Ovary (tissue), 9 donors: ENCODE results near the gene NEK1. TPM values are rescaled to one million over a fixed set of nuclear protein-coding genes. Genes with fewer than 3 reads are reported as not detected.

Source experiments
- DNase-seq, 5 donors: peaks; one replicate each; pipeline ENCODE4 v3.0.0-alpha.2; 2019 to 2020
- H3K27ac ChIP-seq, 2 donors: fragments of 200-600 bp; one replicate each; pipeline versions ENCODE4 v1.5.1 to v1.8.0; 2019 to 2022
- H3K27me3 ChIP-seq: fragments of 200-600 bp; one replicate; pipeline ENCODE4 v1.8.0; 2022
- H3K36me3 ChIP-seq: fragments of 200-600 bp; sonication (generic); one replicate; pipeline ENCODE4 v1.5.1; 2019
- H3K4me1 ChIP-seq: one replicate; pipeline ENCODE4 v1.8.1; 2013; ENCODE audit warnings: mild to moderate bottlenecking, moderate library complexity; ENCODE audit not compliant: insufficient read depth
- H3K4me3 ChIP-seq: fragments of 200-600 bp; sonication (generic); one replicate; pipeline ENCODE4 v1.5.1; 2017
- H3K9me3 ChIP-seq, 2 donors: fragments of 200-600 bp in 1 of 2; sonication (generic) in 1 of 2; one replicate each; pipeline versions ENCODE4 v1.5.1 to v1.8.1; 2013 to 2019; ENCODE audit warnings: mild to moderate bottlenecking in 1 of 2, moderate library complexity in 1 of 2
- CTCF ChIP-seq, 3 donors: fragments of 450-650 bp in 2 of 3; fragments of 200-600 bp in 1 of 3; IDR thresholded peaks; one replicate each; pipeline versions ENCODE4 v1.5.1 to v1.8.0; 2016 to 2022; ENCODE audit warnings: antibody characterized with exemption in 3 of 3, mild to moderate bottlenecking in 1 of 3
- EP300 ChIP-seq: sonication (generic); formaldehyde crosslinking; IDR thresholded peaks from one replicate; pipeline ENCODE4 v1.6.1; 2017; ENCODE audit warnings: antibody characterized with exemption
- POLR2A ChIP-seq: fragments of 450-650 bp; IDR thresholded peaks from one replicate; pipeline ENCODE4 v1.6.1; 2017; ENCODE audit warnings: antibody characterized with exemption, mild to moderate bottlenecking, moderate library complexity
- WGBS, 3 donors: extraction: QIAGEN DNeasy Blood & Tissue Kit in 1 of 3; methylation state at CpG; one replicate each; pipeline versions ENCODE4 v1.1.5 to v1.1.7; 2013 to 2017; 5-methylcytosine and 5-hydroxymethylcytosine counted together
- intact Hi-C, 4 donors: fragments of 100-400 bp; cut with DNase I; formaldehyde crosslinking; loops; one replicate each; pipeline versions ENCODE4 v1.11.0 to v1.15.1; 2022 to 2023
- polyA plus RNA-seq, 2 donors: library from polyadenylated mRNA; stranded (reverse); fragments of 200-250 nt in 1 of 2; fragments of 350-450 nt in 1 of 2; fragmentation: Illumina TruSeq in 1 of 2; extraction: RNeasy Lipid Tissue Mini Kit (QIAGEN cat#74804) in 1 of 2; gene quantifications; one replicate each; pipeline ENCODE4 v1.2.3, GENCODE V29; 2013 to 2014
- total RNA-seq, 7 donors: library from RNA; depleted of rRNA in 2 of 7; stranded (reverse); fragments of >200 nt in 2 of 7; fragmentation: NEBNext Ultra II Directional in 3 of 7; extraction: Animal tissue kit (Norgen Biotek cat#: 25700) in 3 of 7; gene quantifications; one replicate each; pipeline versions ENCODE4 v1.1.0 to v1.2.4, GENCODE V29; 2016 to 2023
- donor health status: DM: no; HTN: no; CAD: no; lungs with moderate emphysema.
- donor health status: DM: no; HTN: no; CAD: no.
- donor health status: Bipolar disorder and iron deficiency.
- donor health status: DM: yes; HTN: yes; CAD: no.
- donor health status: DM: no; HTN: no; CAD: no.
- donor health status: DM: yes; HTN: yes; CAD: no.

The NEK1 gene
- total and polyA plus RNA-seq, 9 donors = 8.7 to 29.5 (median 22.0) TPM

GRCh38 chr4:169659716-169660670 lies 47.6 kb upstream of the NEK1 start:
- H3K9me3 ChIP-seq = no peaks in the 10 kb centered on the region
- WGBS, 3 donors = 1 to 3% (median 3%) methylated on average over 14 of the region's 14 CpGs
- peak; percentile 52 to 84 (median 59) for DNase-seq
- TF ChIP-seq EP300 (no peak), POLR2A (no peak), CTCF (IDR thresholded peaks at IDR 0.05) (no peak)
- H3K27me3 ChIP-seq = no peaks in the 10 kb centered on the region
- peak overlapping the region; percentile 39 for H3K4me3 ChIP-seq
- intact Hi-C loops = loop anchor here in 1 of 4 donors (5.0 kb wide), 1 partner anchor 43 kb away; no protein-coding TSS in a partner anchor
- no peaks in the 10 kb centered on the region for H3K36me3 ChIP-seq
- no peaks in the 10 kb centered on the region for H3K4me1 ChIP-seq
- peak overlapping the region; percentile 33 to 70 for H3K27ac ChIP-seq

GRCh38 chr4:169658975-169659715 lies 46.8 kb upstream of the NEK1 start:
- Histone ChIP-seq H3K4me3 (no peak overlapping the region), H3K27me3 (no peaks in the 10 kb centered on the region), H3K9me3 (no peaks in the 10 kb centered on the region), H3K4me1 (no peaks in the 10 kb centered on the region), H3K27ac (peak overlapping the region in 1 of 2 donors; percentile 70), H3K36me3 (no peaks in the 10 kb centered on the region)
- no peak for DNase-seq
- 46 to 63% (median 62%) methylated on average over 6 of the region's 6 CpGs for WGBS, 3 donors
- intact Hi-C loops = loop anchor here in 1 of 4 donors (5.0 kb wide), 1 partner anchor 42 kb away; no protein-coding TSS in a partner anchor
- TF ChIP-seq EP300 (no peak), CTCF (IDR thresholded peaks at IDR 0.05) (no peak), POLR2A (no peak)

- H3K27me3 ChIP-seq = no peaks in the 10 kb centered on the region
- intact Hi-C loops = loop anchor here in 1 of 4 donors (5.0 kb wide), 1 partner anchor 41 kb away; no protein-coding TSS in a partner anchor
- DNase-seq = no peak
- 90 to 96% (median 93%) methylated on average over 2 of the region's 2 CpGs for WGBS, 3 donors
- TF ChIP-seq POLR2A = no peak
- H3K9me3 ChIP-seq = no peaks in the 10 kb centered on the region
- no peak overlapping the region for H3K27ac ChIP-seq
- no peaks in the 10 kb centered on the region for H3K4me1 ChIP-seq
- H3K36me3 ChIP-seq = no peaks in the 10 kb centered on the region
- no peak overlapping the region for H3K4me3 ChIP-seq
Measured at GRCh38 chr4:169658196-169658595, 45.8 kb upstream of the NEK1 start.

GRCh38 chr4:169657470-169658107 lies 45.2 kb upstream of the NEK1 start:
- H3K27me3 ChIP-seq = no peaks in the 10 kb centered on the region
- H3K9me3 ChIP-seq = no peaks in the 10 kb centered on the region
- no peak overlapping the region for H3K4me3 ChIP-seq
- H3K27ac ChIP-seq = no peak overlapping the region
- no peaks in the 10 kb centered on the region for H3K36me3 ChIP-seq
- 85 to 92% (median 90%) methylated on average over 3 of the region's 3 CpGs for WGBS, 3 donors
- DNase-seq = no peak
- no peaks in the 10 kb centered on the region for H3K4me1 ChIP-seq
- intact Hi-C loops = loop anchor here in 1 of 4 donors (5.0 kb wide), 1 partner anchor 40 kb away; no protein-coding TSS in a partner anchor
- TF ChIP-seq POLR2A (no peak), CTCF (IDR thresholded peaks at IDR 0.05) (no peak), EP300 (no peak)
